ENCODE data around the gene XRN1. TPM values are rescaled to one million over a fixed set of nuclear protein-coding genes. Genes with fewer than 3 reads are reported as not detected.

The XRN1 gene
- polyA plus RNA-seq, 1 donor (not counting 4 experiments of a cell fraction or from before 2014, with no cell fraction given): 14.4 TPM

- no peak overlapping the region for H3K9ac ChIP-seq (ENCODE audit: control insufficient read depth, extremely low read depth, insufficient read depth, low read length)
- TF ChIP-seq, protein P1, sequence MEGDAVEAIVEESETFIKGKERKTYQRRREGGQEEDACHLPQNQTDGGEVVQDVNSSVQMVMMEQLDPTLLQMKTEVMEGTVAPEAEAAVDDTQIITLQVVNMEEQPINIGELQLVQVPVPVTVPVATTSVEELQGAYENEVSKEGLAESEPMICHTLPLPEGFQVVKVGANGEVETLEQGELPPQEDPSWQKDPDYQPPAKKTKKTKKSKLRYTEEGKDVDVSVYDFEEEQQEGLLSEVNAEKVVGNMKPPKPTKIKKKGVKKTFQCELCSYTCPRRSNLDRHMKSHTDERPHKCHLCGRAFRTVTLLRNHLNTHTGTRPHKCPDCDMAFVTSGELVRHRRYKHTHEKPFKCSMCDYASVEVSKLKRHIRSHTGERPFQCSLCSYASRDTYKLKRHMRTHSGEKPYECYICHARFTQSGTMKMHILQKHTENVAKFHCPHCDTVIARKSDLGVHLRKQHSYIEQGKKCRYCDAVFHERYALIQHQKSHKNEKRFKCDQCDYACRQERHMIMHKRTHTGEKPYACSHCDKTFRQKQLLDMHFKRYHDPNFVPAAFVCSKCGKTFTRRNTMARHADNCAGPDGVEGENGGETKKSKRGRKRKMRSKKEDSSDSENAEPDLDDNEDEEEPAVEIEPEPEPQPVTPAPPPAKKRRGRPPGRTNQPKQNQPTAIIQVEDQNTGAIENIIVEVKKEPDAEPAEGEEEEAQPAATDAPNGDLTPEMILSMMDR (optimal IDR thresholded peaks at IDR 0.05 in 1 of 3, IDR thresholded peaks at IDR 0.05 in 1 of 3, conservative IDR thresholded peaks at IDR 0.05 in 1 of 3; ENCODE audit: extremely low read depth in 1 of 3, insufficient read depth in 2 of 3, low read length in 3 of 3): no peak
- no peak for TF ChIP-seq EZH2 (IDR thresholded peaks at IDR 0.05; ENCODE audit: low read length)
- dilution Hi-C loops (cut with MboI; ENCODE audit: extremely low pct_ligation_motif_present, low sequenced_read_pairs): no loop called here
- H3K79me2 ChIP-seq (ENCODE audit: control insufficient read depth, insufficient read depth, low read length): no peaks in the 10 kb centered on the region
- DNase-seq (ENCODE audit: low read depth, low spot score) (no peak), FAIRE-seq (no peak)
- H2AFZ ChIP-seq (ENCODE audit: control insufficient read depth, low read length): no peak overlapping the region
- H3K36me3 ChIP-seq (ENCODE audit: control insufficient read depth in 2 of 2, extremely low read depth in 1 of 2, insufficient read depth in 2 of 2, low read length in 2 of 2): no peaks in the 10 kb centered on the region
- H3K4me2 ChIP-seq (ENCODE audit: control insufficient read depth, extremely low read depth, insufficient read depth, low read depth, low read length): no peak overlapping the region
- H3K27me3 ChIP-seq (ENCODE audit: control insufficient read depth, extremely low read depth, insufficient read depth, low read length): no peaks in the 10 kb centered on the region
- H3K9me1 ChIP-seq (ENCODE audit: control insufficient read depth, extremely low read depth, insufficient read depth, low read length): no peaks in the 10 kb centered on the region
- no peaks in the 10 kb centered on the region for H4K20me1 ChIP-seq (ENCODE audit: control insufficient read depth, extremely low read depth, insufficient read depth, low read length)
- no peak overlapping the region for H3K27ac ChIP-seq (ENCODE audit: control insufficient read depth, insufficient read depth, low read length)
- no peaks in the 10 kb centered on the region for H3K9me3 ChIP-seq (ENCODE audit: control insufficient read depth, low read depth, low read length)
- no peak overlapping the region for H3K4me3 ChIP-seq (ENCODE audit: control insufficient read depth in 2 of 3, extremely low read depth in 1 of 3, insufficient read depth in 2 of 3, low read depth in 1 of 3, low read length in 3 of 3)
- H3K4me1 ChIP-seq (ENCODE audit: control insufficient read depth, extremely low read depth, insufficient read depth, low read length): no peaks in the 10 kb centered on the region
These were observed 191.0 kb downstream of the XRN1 start for GRCh38 chr3:142256712-142257333.

Small RNAs within 50 kb of the gene (small RNA-seq; reads per million reads assigned to genes)
- 0 reads per million in 3 experiments for gene RNU1-100P (ENCODE audit: insufficient read length in 3 of 3, low read depth in 3 of 3, low replicate concordance in 1 of 3)
- gene RNU6-1294P (ENCODE audit: insufficient read length in 3 of 3, low read depth in 3 of 3, low replicate concordance in 1 of 3): 0 reads per million in 3 experiments

Other genes starting within 250 kb of the XRN1 start
- gene GK5, start 222.5 kb downstream of the XRN1 start, polyA plus RNA-seq: 4.8 to 11.3 TPM (median 6.9 TPM) in 3 replicates
- 14.2 to 30.8 TPM (median 20.0 TPM) in 3 replicates for gene ATR, start 130.7 kb upstream of the XRN1 start, polyA plus RNA-seq
- 6.0 to 13.9 TPM (median 10.3 TPM) in 3 replicates for gene PLS1, start 148.4 kb upstream of the XRN1 start, polyA plus RNA-seq

Data from keratinocyte (primary cell).